KG1 (cell line): ENCODE measurements around the gene EML4.

ENCODE experiments used
- DNase-seq: peaks from one replicate; lab custom pipeline; 2025; lab: John Stamatoyannopoulos, UW

The EML4 gene

GRCh38 chr2:42307180-42307579 lies 138.0 kb downstream of the EML4 start:
- DNase-seq = no peak

GRCh38 chr2:42309366-42309765 lies 140.2 kb downstream of the EML4 start:
- DNase-seq = no peak

GRCh38 chr2:42310007-42310515 lies 140.9 kb downstream of the EML4 start:
- no peak for DNase-seq

GRCh38 chr2:42312106-42312505 lies 143.0 kb downstream of the EML4 start:
- DNase-seq = no peak

GRCh38 chr2:42314892-42315468 lies 145.8 kb downstream of the EML4 start:
- DNase-seq = no peak

GRCh38 chr2:42315844-42316470 lies 146.8 kb downstream of the EML4 start:
- DNase-seq = no peak

GRCh38 chr2:42316910-42317309 lies 147.8 kb downstream of the EML4 start:
- DNase-seq = no peak

- DNase-seq = no peak
Measured at GRCh38 chr2:42317486-42317885, 148.3 kb downstream of the EML4 start.

GRCh38 chr2:42317945-42318344 lies 148.8 kb downstream of the EML4 start:
- no peak for DNase-seq

GRCh38 chr2:42319265-42319664 lies 150.1 kb downstream of the EML4 start:
- DNase-seq = no peak

- no peak for DNase-seq
Measured at GRCh38 chr2:42321452-42322064, 152.4 kb downstream of the EML4 start.

- DNase-seq = no peak
Measured at GRCh38 chr2:42324244-42324643, 155.1 kb downstream of the EML4 start.

- DNase-seq = no peak
Measured at GRCh38 chr2:42324949-42325348, 155.8 kb downstream of the EML4 start.

- DNase-seq = no peak
Measured at GRCh38 chr2:42325609-42326008, 156.5 kb downstream of the EML4 start.

- DNase-seq = no peak
Measured at GRCh38 chr2:42327125-42327524, 158.0 kb downstream of the EML4 start.

- DNase-seq = no peak
Measured at GRCh38 chr2:42328148-42328833, 159.1 kb downstream of the EML4 start.

- DNase-seq = no peak
Measured at GRCh38 chr2:42328923-42329322, 159.8 kb downstream of the EML4 start.

GRCh38 chr2:42329736-42330135 lies 160.6 kb downstream of the EML4 start:
- DNase-seq = no peak

GRCh38 chr2:42331569-42332284 lies 162.6 kb downstream of the EML4 start:
- no peak for DNase-seq

- DNase-seq = no peak
Measured at GRCh38 chr2:42332575-42332974, 163.4 kb downstream of the EML4 start.

- DNase-seq = no peak
Measured at GRCh38 chr2:42333579-42333978, 164.4 kb downstream of the EML4 start.

GRCh38 chr2:42334220-42334619 lies 165.1 kb downstream of the EML4 start:
- no peak for DNase-seq
